Tibial nerve (tissue), 4 donors: Measurements from ENCODE around the gene TAF8. TPM values are rescaled to one million over a fixed set of nuclear protein-coding genes. Genes with fewer than 3 reads are reported as not detected.
A peak's percentile ranks its signal among the peaks of the same experiment; 100 is the strongest.

Experiments
- DNase-seq, 2 donors: peaks; one replicate each; pipeline ENCODE4 v3.0.0-alpha.2; 2019; ENCODE audit warnings: low spot score in 2 of 2
- H3K27ac ChIP-seq, 4 donors: fragments of 200-600 bp; sonication (generic) in 3 of 4; one replicate each; pipeline ENCODE4 v1.5.1; 2017 to 2019; ENCODE audit warnings: mild to moderate bottlenecking in 1 of 4
- H3K27me3 ChIP-seq, 2 donors: fragments of 200-600 bp; sonication (generic) in 1 of 2; one replicate each; pipeline versions ENCODE4 v1.5.1 to v1.6.0; 2017 to 2019
- H3K36me3 ChIP-seq, 3 donors: fragments of 200-600 bp; sonication (generic); one replicate each; pipeline ENCODE4 v1.5.1; 2018 to 2019
- H3K4me1 ChIP-seq, 4 donors: fragments of 200-600 bp; sonication (generic) in 3 of 4; one replicate each; pipeline ENCODE4 v1.5.1; 2017 to 2019
- H3K4me3 ChIP-seq, 4 donors: fragments of 200-600 bp; sonication (generic) in 3 of 4; one replicate each; pipeline ENCODE4 v1.5.1; 2017 to 2019; ENCODE audit warnings: mild to moderate bottlenecking in 1 of 4, moderate library complexity in 1 of 4
- H3K9me3 ChIP-seq, 4 donors: fragments of 200-600 bp; sonication (generic) in 3 of 4; one replicate each; pipeline ENCODE4 v1.5.1; 2017 to 2019
- CTCF ChIP-seq, 5 experiments: fragments of 200-600 bp in 3 of 5; fragments of 450-650 bp in 2 of 5; sonication (generic) in 3 of 5; IDR thresholded peaks; one replicate each; pipeline ENCODE4 v1.5.1; 2016 to 2019; ENCODE audit warnings: antibody characterized with exemption in 5 of 5, mild to moderate bottlenecking in 3 of 5, moderate library complexity in 2 of 5
- EP300 ChIP-seq, 2 donors: sonication (generic); formaldehyde crosslinking; IDR thresholded peaks; one replicate each; pipeline ENCODE4 v1.6.1; 2017; ENCODE audit warnings: antibody characterized with exemption in 2 of 2, mild to moderate bottlenecking in 1 of 2
- POLR2A ChIP-seq, 2 donors: fragments of 450-650 bp; IDR thresholded peaks; one replicate each; pipeline ENCODE4 v1.6.1; 2017; ENCODE audit warnings: antibody characterized with exemption in 2 of 2, mild to moderate bottlenecking in 2 of 2, moderate library complexity in 2 of 2
- WGBS, 2 donors: methylation state at CpG; one replicate each; pipeline ENCODE4 v1.1.5; 2018; 5-methylcytosine and 5-hydroxymethylcytosine counted together
- total RNA-seq, 4 donors: library from RNA; depleted of rRNA; stranded (reverse); fragments of >200 nt; gene quantifications; one replicate each; pipeline ENCODE4 v1.1.0, GENCODE V29; 2016

The TAF8 gene
- total RNA-seq, 4 donors from 2014 or later, result 10.7 to 27.6 (median 20.9) TPM

GRCh38 chr6:42073287-42073686 is 23.0 kb downstream of the TAF8 start:
- H3K27ac ChIP-seq, result no peak overlapping the region
- H3K4me3 ChIP-seq, result no peak overlapping the region
- no peaks in the 10 kb centered on the region for H3K27me3 ChIP-seq
- H3K4me1 ChIP-seq, result no peaks in the 10 kb centered on the region
- TF ChIP-seq POLR2A (IDR thresholded peaks at IDR 0.05) (no peak), EP300 (IDR thresholded peaks at IDR 0.05) (no peak), CTCF (IDR thresholded peaks at IDR 0.05) (no peak)
- H3K9me3 ChIP-seq, result no peaks in the 10 kb centered on the region
- peaks cover 0 to 93% (median 9%) of the 10 kb centered on the region in 3 donors for H3K36me3 ChIP-seq
- no peak for DNase-seq
- WGBS, 2 donors, result 88 to 93% methylated on average over 2 of the region's 2 CpGs

- 33 to 39% methylated on average over 7 of the region's 7 CpGs for WGBS, 2 donors
- peak; percentile 60 to 85 for DNase-seq
- H3K36me3 ChIP-seq, result peaks cover 0 to 93% (median 0%) of the 10 kb centered on the region in 3 donors
- H3K27me3 ChIP-seq, result no peaks in the 10 kb centered on the region
- peak; percentile 65 to 72 (median 69) for TF ChIP-seq CTCF (IDR thresholded peaks at IDR 0.05)
- no peak for TF ChIP-seq POLR2A (IDR thresholded peaks at IDR 0.05)
- no peak overlapping the region for H3K27ac ChIP-seq
- H3K4me1 ChIP-seq, result no peaks in the 10 kb centered on the region
- H3K9me3 ChIP-seq, result no peaks in the 10 kb centered on the region
- H3K4me3 ChIP-seq, result no peak overlapping the region
These were observed 25.0 kb downstream of the TAF8 start for GRCh38 chr6:42075159-42075838.

- H3K27ac ChIP-seq, result no peak overlapping the region
- H3K36me3 ChIP-seq, result peaks cover 0 to 93% (median 0%) of the 10 kb centered on the region in 3 donors
- H3K4me3 ChIP-seq, result no peak overlapping the region
- H3K27me3 ChIP-seq, result no peaks in the 10 kb centered on the region
- no peaks in the 10 kb centered on the region for H3K4me1 ChIP-seq
- no peak for TF ChIP-seq EP300 (IDR thresholded peaks at IDR 0.05)
- TF ChIP-seq POLR2A (IDR thresholded peaks at IDR 0.05), result no peak
- TF ChIP-seq CTCF (IDR thresholded peaks at IDR 0.05), result no peak
- no peak for DNase-seq
- no peaks in the 10 kb centered on the region for H3K9me3 ChIP-seq
- 62% methylated on average over 11 of the region's 11 CpGs for WGBS, 2 donors
These were observed 28.1 kb downstream of the TAF8 start for GRCh38 chr6:42078386-42078785.

- no peak for DNase-seq
- H3K27me3 ChIP-seq, result no peaks in the 10 kb centered on the region
- no peak overlapping the region for H3K27ac ChIP-seq
- H3K4me3 ChIP-seq, result no peak overlapping the region
- 88 to 90% methylated on average over 10 of the region's 10 CpGs for WGBS, 2 donors
- no peaks in the 10 kb centered on the region for H3K4me1 ChIP-seq
- H3K36me3 ChIP-seq, result peaks cover 0 to 85% (median 0%) of the 10 kb centered on the region in 3 donors
- TF ChIP-seq CTCF (IDR thresholded peaks at IDR 0.05) (no peak), POLR2A (IDR thresholded peaks at IDR 0.05) (no peak), EP300 (IDR thresholded peaks at IDR 0.05) (no peak)
- no peaks in the 10 kb centered on the region for H3K9me3 ChIP-seq
These were observed 29.7 kb downstream of the TAF8 start for GRCh38 chr6:42079941-42080464.

- no peaks in the 10 kb centered on the region for H3K4me1 ChIP-seq
- no peak for TF ChIP-seq POLR2A (IDR thresholded peaks at IDR 0.05)
- TF ChIP-seq EP300 (IDR thresholded peaks at IDR 0.05), result no peak
- no peak for TF ChIP-seq CTCF (IDR thresholded peaks at IDR 0.05)
- no peak for DNase-seq
- H3K36me3 ChIP-seq, result peaks cover 0 to 77% (median 0%) of the 10 kb centered on the region in 3 donors
- H3K4me3 ChIP-seq, result no peak overlapping the region
- no peaks in the 10 kb centered on the region for H3K9me3 ChIP-seq
- H3K27ac ChIP-seq, result no peak overlapping the region
- no peaks in the 10 kb centered on the region for H3K27me3 ChIP-seq
- 69 to 88% methylated on average over 5 of the region's 5 CpGs for WGBS, 2 donors
These were observed 33.2 kb downstream of the TAF8 start for GRCh38 chr6:42083530-42083929.
